Measurements from ENCODE around the gene LRIG1.

LRIG1 gene

DNA sequence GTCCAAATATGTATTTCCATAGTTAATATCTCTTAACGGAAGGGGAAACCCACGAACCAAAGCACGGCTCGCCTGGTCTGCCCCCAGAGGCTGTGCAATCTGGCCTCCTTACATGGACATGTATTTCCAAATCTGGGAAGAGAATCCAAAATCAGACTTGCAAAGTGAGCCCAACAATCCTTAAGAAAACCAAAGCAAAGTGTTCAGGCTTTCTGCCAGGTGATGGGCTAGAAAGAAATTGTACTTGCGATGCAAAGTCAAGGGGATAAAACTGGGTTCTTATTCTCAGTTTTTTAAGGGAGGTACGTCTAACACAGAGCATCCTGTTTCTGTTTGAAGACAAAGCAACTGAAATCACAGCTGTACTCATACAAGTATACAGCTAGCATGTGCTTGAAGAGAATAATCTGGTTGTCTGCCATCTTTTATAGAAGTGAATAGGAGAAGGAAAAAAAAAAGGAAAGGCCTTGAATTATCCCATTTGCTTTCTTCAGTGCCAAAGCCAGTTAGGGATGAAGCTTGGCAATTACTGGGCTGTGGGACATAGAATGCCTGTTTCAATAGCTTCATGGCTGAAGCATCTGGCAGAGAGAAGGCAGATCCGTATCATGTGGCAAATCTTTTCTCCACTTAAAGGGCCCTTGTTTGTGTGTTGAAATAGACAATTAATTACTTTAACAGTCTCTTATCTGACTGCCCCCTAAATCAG, 48.4 kb downstream of the LRIG1 start:
- TF ChIP-seq, protein P1, sequence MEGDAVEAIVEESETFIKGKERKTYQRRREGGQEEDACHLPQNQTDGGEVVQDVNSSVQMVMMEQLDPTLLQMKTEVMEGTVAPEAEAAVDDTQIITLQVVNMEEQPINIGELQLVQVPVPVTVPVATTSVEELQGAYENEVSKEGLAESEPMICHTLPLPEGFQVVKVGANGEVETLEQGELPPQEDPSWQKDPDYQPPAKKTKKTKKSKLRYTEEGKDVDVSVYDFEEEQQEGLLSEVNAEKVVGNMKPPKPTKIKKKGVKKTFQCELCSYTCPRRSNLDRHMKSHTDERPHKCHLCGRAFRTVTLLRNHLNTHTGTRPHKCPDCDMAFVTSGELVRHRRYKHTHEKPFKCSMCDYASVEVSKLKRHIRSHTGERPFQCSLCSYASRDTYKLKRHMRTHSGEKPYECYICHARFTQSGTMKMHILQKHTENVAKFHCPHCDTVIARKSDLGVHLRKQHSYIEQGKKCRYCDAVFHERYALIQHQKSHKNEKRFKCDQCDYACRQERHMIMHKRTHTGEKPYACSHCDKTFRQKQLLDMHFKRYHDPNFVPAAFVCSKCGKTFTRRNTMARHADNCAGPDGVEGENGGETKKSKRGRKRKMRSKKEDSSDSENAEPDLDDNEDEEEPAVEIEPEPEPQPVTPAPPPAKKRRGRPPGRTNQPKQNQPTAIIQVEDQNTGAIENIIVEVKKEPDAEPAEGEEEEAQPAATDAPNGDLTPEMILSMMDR (IDR thresholded peaks at IDR 0.05; ENCODE audit: insufficient read depth, low read length, poor library complexity, severe bottlenecking): no peak
- Histone ChIP-seq H3K36me3 (ENCODE audit: control insufficient read depth, insufficient read depth, low read length) (peaks cover under 1% of the 10 kb centered on the region; the same call in 1 of the 2 replicates), H3K27me3 (replicated peaks; ENCODE audit: control insufficient read depth, insufficient read depth, low read length) (no peaks in the 10 kb centered on the region), H3K4me3 (replicated peaks; ENCODE audit: low read depth, low read length) (no peak overlapping the region)
- DNase-seq (ENCODE audit: extremely low read depth, insufficient read length): no peak

DNA sequence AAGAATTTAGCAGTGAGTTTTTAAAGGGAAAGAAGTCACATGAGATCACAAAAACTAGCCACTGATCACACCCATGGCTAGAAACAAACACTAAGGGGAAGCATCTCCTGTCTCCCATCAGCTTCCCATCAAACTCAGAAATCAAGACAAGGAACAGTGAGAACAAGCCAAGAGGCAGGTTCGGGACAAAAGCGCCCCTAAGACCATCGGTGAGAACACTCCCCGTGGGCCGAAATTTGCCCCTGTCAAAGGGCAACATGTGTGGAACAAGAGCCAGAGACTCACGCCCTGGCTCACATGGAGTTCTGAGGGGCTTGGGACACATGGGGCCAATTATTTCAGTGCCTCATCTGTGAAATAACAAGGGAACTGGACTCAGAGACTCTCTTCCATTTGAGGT, 49.1 kb downstream of the LRIG1 start:
- no peak for DNase-seq (ENCODE audit: extremely low read depth, insufficient read length)
- H3K4me3 ChIP-seq (replicated peaks; ENCODE audit: low read depth, low read length): no peak overlapping the region
- TF ChIP-seq, protein P1 (IDR thresholded peaks at IDR 0.05; ENCODE audit: insufficient read depth, low read length, poor library complexity, severe bottlenecking): no peak
- no peaks in the 10 kb centered on the region for H3K36me3 ChIP-seq (ENCODE audit: control insufficient read depth, insufficient read depth, low read length)
- H3K27me3 ChIP-seq (replicated peaks; ENCODE audit: control insufficient read depth, insufficient read depth, low read length): no peaks in the 10 kb centered on the region

DNA sequence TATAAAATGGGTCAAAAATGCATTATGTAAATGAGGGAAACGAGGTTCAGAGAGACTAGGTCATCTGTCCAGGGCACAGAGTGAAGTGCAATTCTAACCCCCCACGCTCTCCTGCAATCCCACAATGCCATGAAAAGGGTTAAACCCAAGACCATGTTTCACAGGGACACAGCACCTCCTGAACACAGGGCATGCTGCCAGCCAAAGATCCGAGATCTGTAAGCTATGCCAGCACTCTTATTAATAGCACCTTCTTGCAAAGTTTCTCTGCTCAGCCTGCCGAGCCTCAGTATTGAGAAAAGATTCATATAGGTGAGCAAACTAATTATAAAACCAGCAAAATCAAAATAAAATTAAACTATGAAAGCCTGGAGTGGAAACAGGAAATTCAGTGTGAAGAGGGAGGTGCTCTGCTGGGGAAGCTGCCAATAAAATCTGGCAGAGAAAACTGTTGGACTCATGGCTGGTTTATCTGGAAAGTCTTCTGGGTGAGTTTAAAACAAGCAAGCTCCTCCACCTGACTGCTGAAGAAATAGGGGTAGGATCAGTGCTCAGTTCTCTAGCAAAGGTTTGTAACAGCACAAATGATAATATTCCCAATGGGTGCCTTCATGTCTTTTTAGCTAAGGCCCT, 50.3 kb downstream of the LRIG1 start:
- Histone ChIP-seq H3K36me3 (ENCODE audit: control insufficient read depth, insufficient read depth, low read length) (no peaks in the 10 kb centered on the region), H3K4me3 (replicated peaks; ENCODE audit: low read depth, low read length) (no peak overlapping the region), H3K27me3 (replicated peaks; ENCODE audit: control insufficient read depth, insufficient read depth, low read length) (no peaks in the 10 kb centered on the region)
- no peak for DNase-seq (ENCODE audit: extremely low read depth, insufficient read length)
- TF ChIP-seq, protein P1 (IDR thresholded peaks at IDR 0.05; ENCODE audit: insufficient read depth, low read length, poor library complexity, severe bottlenecking): no peak

DNA sequence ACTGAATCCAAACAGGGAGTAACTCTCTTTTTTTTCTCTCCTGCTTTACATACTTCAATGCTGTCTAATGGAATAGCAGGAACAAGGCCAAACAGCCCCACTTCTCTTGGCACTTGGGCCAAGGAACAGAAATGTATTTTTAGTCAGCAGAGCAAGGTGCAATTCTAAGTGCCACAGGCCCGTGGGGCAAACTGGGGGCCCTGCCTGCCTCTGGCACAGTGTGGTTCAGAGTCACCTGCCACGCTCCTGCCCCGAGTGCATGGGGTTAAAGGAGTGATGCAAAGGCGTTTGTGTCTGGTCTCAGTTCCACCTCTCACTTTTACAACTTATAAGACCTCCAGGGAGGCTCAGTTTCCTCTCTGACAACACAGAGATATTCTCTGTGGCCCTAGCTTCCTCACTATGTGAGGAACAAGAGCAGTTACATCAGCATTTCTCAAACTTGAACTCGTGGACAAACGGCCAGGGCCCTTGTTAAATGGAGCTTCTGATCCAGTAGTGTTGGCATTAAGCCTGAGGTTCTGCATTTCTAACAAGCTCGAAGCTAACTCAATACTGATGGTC, 51.3 kb downstream of the LRIG1 start:
- no peaks in the 10 kb centered on the region for H3K36me3 ChIP-seq (ENCODE audit: control insufficient read depth, insufficient read depth, low read length)

DNA sequence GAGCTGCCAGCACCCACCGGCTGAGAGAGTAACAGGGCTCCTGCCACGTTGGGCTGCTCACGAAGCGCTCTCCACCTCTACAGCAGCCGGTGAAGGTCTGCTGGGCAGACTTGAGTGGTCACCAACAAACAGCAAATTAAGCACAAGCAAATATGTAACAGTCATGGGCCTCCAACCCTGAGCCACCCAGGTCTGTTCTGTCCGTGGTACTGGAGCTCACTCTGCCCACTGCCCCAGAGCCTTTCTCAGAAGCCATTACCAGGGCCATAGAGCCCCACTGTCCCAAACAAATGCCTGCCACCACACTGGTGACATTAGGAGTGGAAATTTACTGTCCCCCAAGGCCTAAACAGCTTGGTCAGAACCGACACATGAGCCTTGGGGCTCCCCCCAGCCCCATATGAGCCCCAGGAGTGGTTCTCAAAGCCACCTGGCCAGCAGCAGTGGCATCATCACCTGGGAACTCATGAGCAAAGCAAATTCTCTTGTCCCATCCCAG, 56.6 kb downstream of the LRIG1 start:
- TF ChIP-seq, protein P1 (IDR thresholded peaks at IDR 0.05; ENCODE audit: insufficient read depth, low read length, poor library complexity, severe bottlenecking): no peak
- Histone ChIP-seq H3K27me3 (replicated peaks; ENCODE audit: control insufficient read depth, insufficient read depth, low read length) (no peaks in the 10 kb centered on the region), H3K36me3 (ENCODE audit: control insufficient read depth, insufficient read depth, low read length) (peaks cover 2% of the 10 kb centered on the region), H3K4me3 (replicated peaks; ENCODE audit: low read depth, low read length) (no peak overlapping the region)
- no peak for DNase-seq (ENCODE audit: extremely low read depth, insufficient read length)

More for the DNA sequence above, 51.3 kb downstream of the LRIG1 start:
- Histone ChIP-seq H3K4me3 (replicated peaks; ENCODE audit: low read depth, low read length) (no peak overlapping the region), H3K27me3 (replicated peaks; ENCODE audit: control insufficient read depth, insufficient read depth, low read length) (no peaks in the 10 kb centered on the region)
- TF ChIP-seq, protein P1 (IDR thresholded peaks at IDR 0.05; ENCODE audit: insufficient read depth, low read length, poor library complexity, severe bottlenecking): no peak
- DNase-seq (ENCODE audit: extremely low read depth, insufficient read length): no peak

All from GM06990 (cell line).